ENCODE results near the gene C19orf12.

DNA sequence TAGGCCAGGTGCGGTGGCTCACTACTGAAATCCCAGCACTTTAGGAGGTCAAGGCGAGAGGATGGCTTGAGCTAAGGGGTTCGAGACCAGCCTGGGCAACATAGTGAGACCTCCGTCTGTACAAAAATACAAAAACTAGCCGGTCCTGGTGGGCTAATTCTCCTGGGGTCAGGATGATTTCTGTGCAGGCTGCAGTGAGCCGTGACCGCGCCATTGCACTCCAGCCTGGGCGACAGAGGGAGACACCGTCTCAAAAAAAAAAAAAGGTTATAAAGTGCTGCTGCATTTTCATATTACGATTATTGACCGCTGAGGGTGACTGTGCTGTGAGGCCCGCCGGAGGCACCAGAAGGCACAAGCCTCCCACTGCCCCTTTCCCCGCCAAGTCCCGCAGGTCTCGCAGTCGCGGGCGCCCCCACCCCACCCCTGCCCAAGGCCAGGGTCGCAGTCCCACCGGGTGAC is 50.3 kb downstream of the C19orf12 start:
- TF ChIP-seq, protein P1, sequence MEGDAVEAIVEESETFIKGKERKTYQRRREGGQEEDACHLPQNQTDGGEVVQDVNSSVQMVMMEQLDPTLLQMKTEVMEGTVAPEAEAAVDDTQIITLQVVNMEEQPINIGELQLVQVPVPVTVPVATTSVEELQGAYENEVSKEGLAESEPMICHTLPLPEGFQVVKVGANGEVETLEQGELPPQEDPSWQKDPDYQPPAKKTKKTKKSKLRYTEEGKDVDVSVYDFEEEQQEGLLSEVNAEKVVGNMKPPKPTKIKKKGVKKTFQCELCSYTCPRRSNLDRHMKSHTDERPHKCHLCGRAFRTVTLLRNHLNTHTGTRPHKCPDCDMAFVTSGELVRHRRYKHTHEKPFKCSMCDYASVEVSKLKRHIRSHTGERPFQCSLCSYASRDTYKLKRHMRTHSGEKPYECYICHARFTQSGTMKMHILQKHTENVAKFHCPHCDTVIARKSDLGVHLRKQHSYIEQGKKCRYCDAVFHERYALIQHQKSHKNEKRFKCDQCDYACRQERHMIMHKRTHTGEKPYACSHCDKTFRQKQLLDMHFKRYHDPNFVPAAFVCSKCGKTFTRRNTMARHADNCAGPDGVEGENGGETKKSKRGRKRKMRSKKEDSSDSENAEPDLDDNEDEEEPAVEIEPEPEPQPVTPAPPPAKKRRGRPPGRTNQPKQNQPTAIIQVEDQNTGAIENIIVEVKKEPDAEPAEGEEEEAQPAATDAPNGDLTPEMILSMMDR (IDR thresholded peaks at IDR 0.05; ENCODE audit: poor library complexity, severe bottlenecking) = peak; percentile 15
- TF ChIP-seq, protein P2, sequence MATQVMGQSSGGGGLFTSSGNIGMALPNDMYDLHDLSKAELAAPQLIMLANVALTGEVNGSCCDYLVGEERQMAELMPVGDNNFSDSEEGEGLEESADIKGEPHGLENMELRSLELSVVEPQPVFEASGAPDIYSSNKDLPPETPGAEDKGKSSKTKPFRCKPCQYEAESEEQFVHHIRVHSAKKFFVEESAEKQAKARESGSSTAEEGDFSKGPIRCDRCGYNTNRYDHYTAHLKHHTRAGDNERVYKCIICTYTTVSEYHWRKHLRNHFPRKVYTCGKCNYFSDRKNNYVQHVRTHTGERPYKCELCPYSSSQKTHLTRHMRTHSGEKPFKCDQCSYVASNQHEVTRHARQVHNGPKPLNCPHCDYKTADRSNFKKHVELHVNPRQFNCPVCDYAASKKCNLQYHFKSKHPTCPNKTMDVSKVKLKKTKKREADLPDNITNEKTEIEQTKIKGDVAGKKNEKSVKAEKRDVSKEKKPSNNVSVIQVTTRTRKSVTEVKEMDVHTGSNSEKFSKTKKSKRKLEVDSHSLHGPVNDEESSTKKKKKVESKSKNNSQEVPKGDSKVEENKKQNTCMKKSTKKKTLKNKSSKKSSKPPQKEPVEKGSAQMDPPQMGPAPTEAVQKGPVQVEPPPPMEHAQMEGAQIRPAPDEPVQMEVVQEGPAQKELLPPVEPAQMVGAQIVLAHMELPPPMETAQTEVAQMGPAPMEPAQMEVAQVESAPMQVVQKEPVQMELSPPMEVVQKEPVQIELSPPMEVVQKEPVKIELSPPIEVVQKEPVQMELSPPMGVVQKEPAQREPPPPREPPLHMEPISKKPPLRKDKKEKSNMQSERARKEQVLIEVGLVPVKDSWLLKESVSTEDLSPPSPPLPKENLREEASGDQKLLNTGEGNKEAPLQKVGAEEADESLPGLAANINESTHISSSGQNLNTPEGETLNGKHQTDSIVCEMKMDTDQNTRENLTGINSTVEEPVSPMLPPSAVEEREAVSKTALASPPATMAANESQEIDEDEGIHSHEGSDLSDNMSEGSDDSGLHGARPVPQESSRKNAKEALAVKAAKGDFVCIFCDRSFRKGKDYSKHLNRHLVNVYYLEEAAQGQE (IDR thresholded peaks at IDR 0.05; ENCODE audit: borderline replicate concordance) = no peak

Measured in neural cell (in vitro differentiated cells).